ENCODE measurements around the gene ATP1A1. TPM values are rescaled to one million over a fixed set of nuclear protein-coding genes. Genes with fewer than 3 reads are reported as not detected.

Gene ATP1A1
- total RNA-seq, 3 donors from 2014 or later (not counting 1 experiment from before 2014, with no cell fraction given), result 134 to 144 (median 140) TPM

DNA sequence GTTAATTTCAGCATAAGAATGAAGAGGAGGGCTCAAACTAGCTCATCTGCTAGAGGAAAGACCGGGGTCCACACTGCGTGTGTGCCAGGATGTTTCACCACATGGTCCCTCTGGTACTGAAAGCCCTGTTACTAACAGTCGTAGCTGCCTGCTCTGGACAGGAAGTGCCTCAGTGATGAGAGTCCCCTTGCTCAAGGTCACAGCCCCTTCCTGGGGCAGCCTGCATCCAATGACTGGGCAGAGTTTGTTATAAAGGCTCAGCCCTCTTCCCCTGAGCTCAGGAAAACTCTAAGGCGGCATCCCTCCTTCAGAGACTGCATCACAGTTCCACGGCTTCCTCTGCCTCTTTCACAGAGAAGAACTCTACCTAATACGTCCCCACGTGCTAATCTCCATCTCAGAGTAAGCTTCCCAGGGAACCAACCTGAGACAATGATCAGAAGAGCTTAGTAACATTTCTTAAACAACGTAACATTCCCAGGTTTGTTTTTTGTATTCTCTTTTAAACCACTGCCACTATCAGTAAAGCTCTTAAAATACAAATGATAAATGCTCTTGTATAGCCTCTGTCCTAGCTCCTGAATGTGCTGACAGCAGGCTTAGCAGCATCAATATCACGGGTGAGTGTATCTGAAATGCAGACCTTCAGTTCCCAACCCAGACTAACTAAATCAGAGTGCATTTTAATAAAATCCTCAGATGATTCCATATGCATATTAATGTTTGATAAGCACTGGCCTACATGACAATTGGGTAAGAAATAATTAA lies 38.0 kb upstream of the ATP1A1 start:
- Mint-ChIP-seq H3K27ac (no peak overlapping the region), H3K4me1 (no peaks in the 10 kb centered on the region)
- H3K27ac ChIP-seq (ENCODE audit: low read length), result no peak overlapping the region

DNA sequence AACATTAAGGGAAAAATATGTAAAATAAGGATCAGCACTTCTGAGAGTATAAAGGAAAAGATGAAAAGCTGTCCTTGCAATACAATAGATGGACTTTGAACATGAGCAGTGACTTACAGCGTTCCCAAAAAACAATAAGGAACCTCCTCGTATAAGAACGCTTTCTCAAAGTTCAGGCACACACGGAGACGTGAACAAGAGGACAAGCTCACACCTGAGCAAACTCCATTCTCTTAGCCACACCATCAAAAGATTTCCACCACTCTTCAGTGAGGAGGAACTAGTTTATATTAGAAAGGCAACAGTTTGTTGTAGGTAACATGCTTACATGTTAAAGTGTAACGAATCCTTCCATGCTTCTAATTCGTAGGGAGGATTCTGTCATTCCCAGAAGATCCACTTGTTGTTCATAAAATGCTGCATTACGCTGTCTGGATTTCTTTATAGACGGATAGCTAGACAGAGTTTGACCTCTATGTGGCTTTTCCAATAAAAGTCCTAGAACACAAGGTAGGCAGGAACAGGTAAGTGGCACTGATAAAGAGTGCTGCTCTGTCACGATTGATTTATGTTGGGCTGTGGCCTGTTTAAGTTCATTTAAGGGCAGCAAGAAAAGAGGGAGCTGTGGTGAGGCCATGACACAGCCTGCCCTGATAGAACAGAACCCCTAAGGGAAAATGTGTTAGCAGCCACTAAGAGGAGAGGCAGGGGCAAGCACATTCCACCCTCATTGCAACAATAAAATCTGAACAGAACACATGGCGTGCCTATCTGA lies 37.0 kb upstream of the ATP1A1 start:
- H3K27me3 Mint-ChIP-seq (ENCODE audit: low read depth in 2 of 2), result peaks cover 18 to 33% of the 10 kb centered on the region in 2 donors
- ATAC-seq, result no peak

More for the DNA sequence above, 38.0 kb upstream of the ATP1A1 start:
- Histone ChIP-seq H3K4me1 (ENCODE audit: control insufficient read depth, insufficient read depth, low read length) (no peaks in the 10 kb centered on the region), H3K36me3 (ENCODE audit: control insufficient read depth, insufficient read depth, low read length) (no peaks in the 10 kb centered on the region), H3K4me3 (ENCODE audit: low read length) (no peak overlapping the region), H3K9me3 (ENCODE audit: control insufficient read depth, insufficient read depth, low read length) (no peaks in the 10 kb centered on the region), H3K27me3 (ENCODE audit: control insufficient read depth, insufficient read depth, low read length) (no peaks in the 10 kb centered on the region)
- Mint-ChIP-seq H3K36me3 (no peaks in the 10 kb centered on the region), H3K4me3 (no peak overlapping the region), H3K27me3 (ENCODE audit: low read depth in 2 of 2) (peaks cover 15 to 33% of the 10 kb centered on the region in 2 donors), H3K9me3 (no peaks in the 10 kb centered on the region)
- DNase-seq (no peak), ATAC-seq (no peak)
- WGBS (ENCODE audit: insufficient coverage), result 87% methylated on average over 9 of the region's 9 CpGs
- intact Hi-C loops (cut with micrococcal nuclease), result no loop called here
- TF ChIP-seq, protein P1, sequence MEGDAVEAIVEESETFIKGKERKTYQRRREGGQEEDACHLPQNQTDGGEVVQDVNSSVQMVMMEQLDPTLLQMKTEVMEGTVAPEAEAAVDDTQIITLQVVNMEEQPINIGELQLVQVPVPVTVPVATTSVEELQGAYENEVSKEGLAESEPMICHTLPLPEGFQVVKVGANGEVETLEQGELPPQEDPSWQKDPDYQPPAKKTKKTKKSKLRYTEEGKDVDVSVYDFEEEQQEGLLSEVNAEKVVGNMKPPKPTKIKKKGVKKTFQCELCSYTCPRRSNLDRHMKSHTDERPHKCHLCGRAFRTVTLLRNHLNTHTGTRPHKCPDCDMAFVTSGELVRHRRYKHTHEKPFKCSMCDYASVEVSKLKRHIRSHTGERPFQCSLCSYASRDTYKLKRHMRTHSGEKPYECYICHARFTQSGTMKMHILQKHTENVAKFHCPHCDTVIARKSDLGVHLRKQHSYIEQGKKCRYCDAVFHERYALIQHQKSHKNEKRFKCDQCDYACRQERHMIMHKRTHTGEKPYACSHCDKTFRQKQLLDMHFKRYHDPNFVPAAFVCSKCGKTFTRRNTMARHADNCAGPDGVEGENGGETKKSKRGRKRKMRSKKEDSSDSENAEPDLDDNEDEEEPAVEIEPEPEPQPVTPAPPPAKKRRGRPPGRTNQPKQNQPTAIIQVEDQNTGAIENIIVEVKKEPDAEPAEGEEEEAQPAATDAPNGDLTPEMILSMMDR (IDR thresholded peaks at IDR 0.05), result no peak

DNA sequence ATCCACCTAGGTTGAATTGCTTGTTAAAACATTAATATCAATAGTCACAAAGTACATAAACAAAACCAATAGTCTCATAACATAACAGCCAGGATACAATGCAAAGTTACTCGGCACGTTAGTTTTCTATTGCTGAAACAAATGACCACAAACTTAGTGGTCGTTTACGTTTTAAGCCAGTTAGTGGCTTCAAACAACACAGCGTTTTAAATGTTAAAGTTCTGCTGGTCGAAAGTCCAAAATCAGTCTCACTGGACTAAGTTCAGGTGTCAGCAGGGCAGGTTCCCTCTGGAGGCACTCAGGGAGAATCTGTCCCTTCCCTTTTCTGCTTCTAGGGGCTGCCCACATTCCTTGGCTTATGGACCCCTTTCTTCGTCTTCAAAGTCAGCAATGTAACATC lies 35.6 kb upstream of the ATP1A1 start:
- Histone ChIP-seq H3K4me1 (ENCODE audit: control insufficient read depth, insufficient read depth, low read length) (no peaks in the 10 kb centered on the region), H3K9me3 (ENCODE audit: control insufficient read depth, insufficient read depth, low read length) (no peaks in the 10 kb centered on the region), H3K36me3 (ENCODE audit: control insufficient read depth, insufficient read depth, low read length) (no peaks in the 10 kb centered on the region), H3K27me3 (ENCODE audit: control insufficient read depth, insufficient read depth, low read length) (no peaks in the 10 kb centered on the region), H3K27ac (ENCODE audit: low read length) (no peak overlapping the region), H3K4me3 (ENCODE audit: low read length) (no peak overlapping the region)
- H3K27me3 Mint-ChIP-seq (ENCODE audit: low read depth in 2 of 2), result peaks cover 18 to 33% of the 10 kb centered on the region in 2 donors
- no peaks in the 10 kb centered on the region for H3K9me3 Mint-ChIP-seq
- 91% methylated on average over 7 of the region's 7 CpGs for WGBS (ENCODE audit: insufficient coverage)
- H3K36me3 Mint-ChIP-seq, result no peaks in the 10 kb centered on the region
- H3K27ac Mint-ChIP-seq, result no peak overlapping the region
- DNase-seq (no peak), ATAC-seq (no peak)
- H3K4me3 Mint-ChIP-seq, result no peak overlapping the region
- intact Hi-C loops (cut with micrococcal nuclease), result no loop called here
- TF ChIP-seq, protein P1 (IDR thresholded peaks at IDR 0.05), result no peak
- H3K4me1 Mint-ChIP-seq, result no peaks in the 10 kb centered on the region

More for the DNA sequence above, 37.0 kb upstream of the ATP1A1 start:
- Histone ChIP-seq H3K9me3 (ENCODE audit: control insufficient read depth, insufficient read depth, low read length) (no peaks in the 10 kb centered on the region), H3K27ac (ENCODE audit: low read length) (no peak overlapping the region), H3K27me3 (ENCODE audit: control insufficient read depth, insufficient read depth, low read length) (no peaks in the 10 kb centered on the region), H3K4me1 (ENCODE audit: control insufficient read depth, insufficient read depth, low read length) (no peaks in the 10 kb centered on the region), H3K4me3 (ENCODE audit: low read length) (no peak overlapping the region), H3K36me3 (ENCODE audit: control insufficient read depth, insufficient read depth, low read length) (no peaks in the 10 kb centered on the region)
- intact Hi-C loops (cut with micrococcal nuclease), result no loop called here
- Mint-ChIP-seq H3K27ac (no peak overlapping the region), H3K4me3 (no peak overlapping the region), H3K36me3 (no peaks in the 10 kb centered on the region), H3K9me3 (no peaks in the 10 kb centered on the region), H3K4me1 (no peaks in the 10 kb centered on the region)
- no peak for DNase-seq
- 95% methylated on average over 9 of the region's 11 CpGs for WGBS (ENCODE audit: insufficient coverage)
- TF ChIP-seq, protein P1 (IDR thresholded peaks at IDR 0.05), result no peak

Measured in natural killer cell (primary cell).